Stimulated activated CD4-positive, alpha-beta T cell treated with anti-CD3 and anti-CD28 coated beads, Interleukin-1b, Interleukin-23, amount 100 ng/mL, for 4 hours (primary cell): ENCODE results near the gene INTS3.
"Not testable (repeated sequence)": the region's sequence is repeated elsewhere in the genome, so short reads cannot be mapped to it uniquely, and the experiment has no call there.

ENCODE experiments used
- DNase-seq, 2 donors: peaks; one replicate each; pipeline ENCODE4 v3.0.0-alpha.2; 2020; ENCODE audit warnings: low read depth in 2 of 2

INTS3 gene

DNA sequence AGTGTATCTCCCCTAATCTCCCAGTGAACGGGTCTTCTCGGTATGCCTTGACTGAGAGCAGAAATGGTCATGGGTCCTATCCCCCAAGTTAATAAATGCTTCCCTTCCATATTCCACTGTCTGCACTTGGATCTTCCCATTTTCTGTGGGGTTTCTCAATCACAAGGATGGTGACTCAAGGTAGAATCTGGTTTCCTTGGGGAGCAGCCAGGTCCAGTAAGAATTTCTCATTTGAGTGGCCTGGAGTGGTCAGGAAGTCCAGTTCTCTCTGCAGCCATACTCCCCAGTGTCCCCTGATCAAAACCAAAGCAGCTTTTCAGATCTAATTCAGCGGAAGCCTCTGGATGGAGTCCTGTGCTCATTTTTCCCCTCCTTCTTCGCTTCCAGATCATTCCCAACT lies 32.6 kb downstream of the INTS3 start:
- DNase-seq = no peak

DNA sequence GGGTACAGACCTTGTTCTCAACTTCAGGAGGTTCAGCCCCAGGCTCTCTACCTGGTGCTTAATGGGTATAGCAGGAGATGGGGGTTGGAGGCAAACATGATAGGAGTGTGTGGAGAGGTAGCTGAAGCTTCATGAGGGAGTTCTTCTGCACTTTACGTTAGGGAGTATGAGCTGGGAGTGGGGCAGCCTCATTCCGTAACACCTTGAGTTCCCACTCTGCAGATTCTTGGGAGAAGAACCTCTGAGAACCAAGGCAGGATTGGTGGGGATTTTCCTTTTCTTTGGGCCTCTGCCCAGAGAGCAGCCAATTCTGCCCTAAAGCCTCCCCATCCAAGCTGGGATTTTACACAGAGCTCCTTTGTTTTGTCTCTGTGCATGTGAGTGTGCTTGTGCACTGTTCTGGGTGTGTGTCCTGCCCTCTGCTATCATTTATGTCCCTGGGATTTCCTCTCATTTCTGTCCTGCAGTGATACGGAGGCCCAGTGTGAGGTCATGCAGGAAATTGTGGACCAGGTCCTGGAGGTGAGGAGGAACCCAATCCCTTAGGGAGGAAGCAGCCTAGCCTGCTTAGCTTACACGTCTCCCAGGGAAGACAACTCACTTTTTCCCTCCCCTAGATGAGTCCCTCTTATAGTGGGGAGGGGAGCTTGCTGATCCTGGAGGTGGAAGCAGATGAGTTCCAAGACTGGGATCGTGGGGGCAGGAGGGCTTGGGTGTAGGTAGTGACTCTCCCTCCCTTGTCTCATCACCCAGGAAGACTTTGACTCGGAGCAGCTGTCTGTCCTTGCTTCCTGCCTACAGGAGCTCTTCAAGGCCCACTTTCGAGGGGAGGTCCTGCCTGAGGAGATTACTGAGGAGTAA lies 35.7 kb downstream of the INTS3 start:
- DNase-seq = no peak

DNA sequence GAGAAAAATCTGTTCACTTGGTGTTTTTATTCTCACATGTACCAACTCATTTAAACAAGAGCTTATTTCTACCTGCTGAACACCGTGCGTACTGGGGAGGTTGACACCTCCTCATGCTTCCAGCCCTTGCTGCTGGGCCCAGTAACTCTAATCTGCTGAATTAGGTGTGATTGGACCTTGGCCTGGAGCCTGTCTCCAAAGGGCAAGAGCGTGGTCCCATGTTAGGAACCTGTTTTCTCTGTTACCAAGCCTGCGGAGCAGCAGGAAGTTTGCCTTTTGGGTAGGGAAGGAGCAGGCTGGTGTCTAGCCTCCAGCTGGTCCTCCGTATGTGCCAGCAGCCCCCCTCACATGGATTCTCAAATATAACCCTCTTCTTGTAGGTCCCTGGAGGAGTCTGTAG lies 36.5 kb downstream of the INTS3 start:
- DNase-seq = no peak

DNA sequence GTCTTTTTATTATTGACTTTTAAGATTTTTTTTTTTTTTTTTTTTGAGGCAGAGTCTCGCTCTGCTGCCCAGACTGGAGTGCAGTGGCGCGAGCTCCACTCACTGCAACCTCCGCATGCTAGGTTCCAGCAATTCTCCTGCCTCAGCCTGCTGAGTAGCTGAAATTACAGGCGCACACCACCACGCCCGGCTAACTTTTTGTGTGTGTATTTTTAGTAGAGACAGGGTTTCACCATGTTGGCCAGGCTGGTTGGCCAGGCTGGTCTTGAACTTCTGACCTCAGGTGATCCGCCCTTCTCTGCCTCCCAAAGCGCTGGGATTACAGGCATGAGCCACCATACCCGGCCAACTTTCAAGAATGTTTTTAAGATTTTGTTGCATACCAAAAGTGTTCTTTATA lies 38.8 kb downstream of the INTS3 start:
- not testable (repeated sequence) for DNase-seq

DNA sequence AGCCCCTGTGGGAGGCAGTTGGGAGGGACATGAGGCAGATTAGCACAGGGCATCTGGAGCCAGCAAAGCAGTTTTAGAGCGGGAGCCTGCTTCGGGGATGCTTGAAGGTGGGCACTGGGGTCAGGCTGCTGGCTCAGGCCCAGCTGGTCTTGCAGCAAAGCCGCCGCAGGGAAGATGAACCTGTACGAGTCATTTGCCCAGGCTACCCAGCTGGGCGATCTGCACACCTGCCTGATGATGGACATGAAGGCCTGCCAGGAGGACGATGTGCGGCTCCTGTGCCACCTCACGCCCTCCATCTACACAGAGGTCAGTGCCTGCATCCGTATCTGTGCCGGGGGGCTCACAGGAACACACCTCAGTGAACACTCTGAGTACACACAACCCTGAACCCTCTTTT lies 39.7 kb downstream of the INTS3 start:
- no peak for DNase-seq

DNA sequence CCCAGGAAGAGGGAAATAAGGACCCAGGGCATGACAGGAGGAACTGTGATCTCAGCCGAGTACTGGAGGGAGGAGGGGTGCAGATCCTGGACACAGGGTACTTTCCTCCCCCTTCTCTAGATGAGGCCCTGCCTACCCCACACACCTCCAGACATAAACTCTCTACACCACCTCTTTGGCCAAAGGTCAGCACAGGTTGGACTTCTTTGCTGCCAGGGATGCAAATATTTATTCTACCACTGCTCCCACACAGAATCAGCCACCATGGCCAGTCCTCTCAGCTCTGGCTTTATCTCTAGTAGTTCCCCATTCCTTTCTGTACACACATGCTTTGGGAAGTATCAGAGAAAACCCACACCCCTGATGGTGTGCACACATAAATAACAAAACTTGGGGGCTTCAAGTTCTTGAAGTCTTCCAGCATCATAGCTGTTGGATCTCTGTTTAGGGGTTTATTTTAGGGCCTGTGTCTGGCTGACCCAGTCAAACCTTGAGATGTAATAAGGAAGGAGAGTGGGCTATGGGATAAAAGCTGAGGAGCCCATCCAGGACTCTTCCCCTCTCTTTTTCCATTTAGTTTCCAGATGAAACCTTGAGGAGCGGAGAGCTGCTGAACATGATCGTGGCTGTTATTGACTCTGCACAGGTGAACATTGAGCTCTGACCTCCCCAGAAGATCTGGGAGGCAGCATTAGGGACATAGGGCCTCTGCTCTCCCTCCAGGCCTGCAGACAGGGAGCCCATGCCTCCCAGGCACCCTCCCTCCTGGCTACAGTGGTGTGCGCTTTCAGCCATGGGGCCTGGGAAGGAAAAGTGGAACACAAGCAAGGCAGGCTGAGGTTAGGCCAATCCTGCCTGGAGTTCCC lies 40.7 kb downstream of the INTS3 start:
- no peak for DNase-seq

DNA sequence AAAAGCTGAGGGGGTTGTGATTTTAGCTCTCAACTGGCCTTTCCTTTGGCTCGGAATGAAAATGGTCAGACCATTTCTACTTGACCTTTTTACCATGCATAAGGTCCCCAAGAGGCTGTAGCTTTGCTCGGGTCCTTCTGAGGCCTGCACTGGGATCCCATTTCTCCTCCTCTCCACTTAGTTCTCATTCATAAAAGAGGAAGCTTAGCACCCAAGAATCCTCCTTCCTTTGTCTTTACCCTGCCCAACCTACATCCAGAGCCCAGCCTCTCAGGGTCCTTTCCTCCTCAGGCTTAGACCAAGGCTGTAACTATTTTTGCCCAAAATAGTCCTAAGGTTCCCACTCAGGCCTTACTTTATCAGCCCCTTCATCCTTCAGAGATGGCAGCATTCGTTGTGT lies 41.4 kb downstream of the INTS3 start:
- no peak for DNase-seq

DNA sequence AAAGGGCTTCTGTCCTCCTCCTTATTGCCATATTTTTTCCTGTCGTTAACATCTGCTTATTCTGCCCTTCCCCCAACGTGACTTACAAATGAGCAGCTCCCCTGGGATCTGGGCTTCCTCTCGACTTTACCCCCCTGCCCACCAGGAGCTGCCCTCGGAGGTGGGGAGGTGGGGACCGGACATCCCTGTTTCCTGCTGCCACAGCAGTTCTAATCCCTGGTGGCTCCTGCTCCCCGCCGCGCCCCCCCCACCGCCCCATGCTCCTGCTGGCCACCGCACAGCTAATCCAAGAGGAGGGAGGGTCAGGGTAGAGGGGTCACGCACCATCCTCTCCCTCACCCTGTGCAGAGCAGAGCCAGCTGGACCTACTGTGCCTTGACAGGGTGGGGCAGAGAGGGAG lies 42.9 kb downstream of the INTS3 start:
- no peak for DNase-seq

DNA sequence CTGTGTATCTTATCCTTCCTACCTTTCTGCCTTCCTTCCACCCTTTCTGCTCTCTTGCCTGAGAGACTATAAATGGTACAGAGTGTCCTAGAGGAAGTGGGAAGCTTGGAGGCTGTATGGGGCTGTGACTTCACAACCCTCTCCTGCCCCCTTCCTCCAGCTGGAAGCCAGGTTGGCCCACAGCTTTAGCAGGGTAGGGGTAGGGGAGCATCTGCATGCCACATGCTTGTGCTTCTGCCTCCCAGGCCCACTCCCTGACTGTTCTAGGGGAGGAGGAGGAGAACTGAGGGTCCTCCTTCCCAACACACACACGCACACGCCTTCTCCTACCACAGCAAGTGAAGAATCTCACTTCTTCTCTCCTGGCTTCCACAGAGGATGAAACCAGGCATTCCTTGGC lies 43.4 kb downstream of the INTS3 start:
- no peak for DNase-seq

DNA sequence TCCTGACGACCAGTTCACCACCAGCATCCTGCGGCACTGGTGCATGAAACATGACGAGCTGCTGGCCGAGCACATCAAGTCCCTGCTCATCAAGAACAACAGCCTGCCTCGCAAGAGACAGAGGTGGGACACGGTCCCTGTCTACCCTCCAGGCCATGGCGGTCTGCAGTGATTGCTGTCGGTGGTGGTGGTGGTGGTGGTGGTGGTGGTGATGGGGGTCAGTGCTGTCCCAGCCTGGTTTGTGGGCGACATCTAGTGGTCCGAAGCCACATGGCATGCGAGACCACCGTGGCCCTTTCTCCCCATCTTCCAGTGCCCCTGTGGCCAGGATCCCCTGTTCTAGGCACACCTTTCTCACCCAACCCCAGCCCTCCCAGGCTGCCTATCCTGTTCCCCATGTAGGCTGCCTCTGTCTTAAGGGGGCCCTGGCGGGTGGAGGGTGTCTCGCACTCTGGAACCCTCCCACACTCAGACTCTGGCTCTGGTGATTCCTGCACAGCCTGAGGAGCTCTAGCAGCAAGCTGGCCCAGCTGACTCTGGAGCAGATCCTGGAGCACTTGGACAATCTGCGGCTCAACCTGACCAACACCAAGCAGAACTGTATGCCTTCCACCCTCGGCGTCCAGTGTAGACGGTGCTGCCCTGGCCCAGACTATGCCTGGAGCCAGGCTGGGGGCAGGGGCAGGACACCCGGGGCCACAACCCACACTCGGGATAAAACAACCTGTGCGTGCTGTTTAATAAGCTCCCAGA lies 44.2 kb downstream of the INTS3 start:
- DNase-seq = no peak

DNA sequence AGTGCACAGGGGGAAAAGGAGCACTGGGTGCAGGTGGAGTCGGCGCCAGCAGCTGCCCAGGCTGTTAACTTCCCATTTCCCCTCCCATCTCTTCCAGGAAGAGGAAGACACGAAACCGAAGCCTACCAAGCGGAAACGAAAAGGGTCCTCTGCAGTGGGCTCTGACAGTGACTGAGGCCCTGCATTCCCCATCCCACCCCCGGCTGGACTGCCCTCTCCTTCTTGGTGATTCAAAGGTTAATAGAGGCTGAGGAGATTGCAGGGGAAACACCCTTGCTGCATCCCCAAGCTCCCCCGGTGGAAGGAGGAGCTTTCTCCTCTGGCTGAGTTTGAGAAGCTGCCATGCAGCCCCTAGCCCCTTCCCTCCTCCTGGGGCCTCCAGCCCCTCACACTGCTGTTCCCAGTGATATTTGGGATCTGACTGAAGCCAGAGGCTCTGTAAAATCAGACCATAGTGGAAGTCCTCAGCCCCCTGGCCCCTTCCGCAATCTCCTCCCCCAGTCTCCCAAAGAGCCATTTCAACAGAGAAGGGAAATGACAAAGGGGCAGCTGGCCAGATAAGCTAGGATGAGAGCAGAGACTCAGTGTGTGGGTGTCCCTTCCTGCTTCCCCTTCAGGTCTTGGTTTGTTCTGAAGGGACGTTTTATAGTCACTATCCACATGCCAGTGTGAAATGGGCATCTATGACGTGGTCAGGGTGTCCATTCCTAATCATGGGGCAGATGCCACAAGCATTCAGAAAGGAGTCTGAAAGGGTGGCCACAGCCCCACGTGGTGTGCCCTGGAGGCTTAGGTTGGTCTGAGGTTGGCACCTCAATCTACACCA lies 45.5 kb downstream of the INTS3 start:
- DNase-seq = no peak

DNA sequence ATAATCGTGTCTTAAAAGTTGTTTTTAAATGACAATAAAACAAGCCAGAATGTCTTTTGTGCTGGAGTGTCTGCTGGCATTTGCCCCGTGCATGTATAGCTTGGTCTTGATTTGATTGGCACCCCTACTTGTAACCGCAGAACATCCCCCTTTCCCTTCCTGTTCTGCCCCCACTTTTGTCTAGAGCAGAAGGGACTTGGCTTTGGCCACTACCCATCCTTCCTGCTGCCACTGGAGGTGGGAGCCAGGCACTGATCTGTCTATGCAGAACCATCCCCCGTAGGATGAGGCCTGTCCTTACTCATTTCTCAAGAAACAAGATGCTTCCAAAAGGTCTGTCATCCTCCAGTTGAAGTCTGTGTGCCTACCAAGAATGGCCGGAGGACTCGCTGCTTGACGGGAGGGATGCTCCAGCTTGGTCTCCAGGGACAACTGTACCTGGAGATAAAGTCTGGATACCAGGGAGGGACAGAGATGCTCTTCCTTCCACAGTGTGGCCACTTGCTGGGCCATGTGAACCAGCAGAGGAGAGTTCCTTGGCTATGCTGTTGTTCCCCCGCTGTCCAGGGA lies 46.3 kb downstream of the INTS3 start:
- no peak for DNase-seq

DNA sequence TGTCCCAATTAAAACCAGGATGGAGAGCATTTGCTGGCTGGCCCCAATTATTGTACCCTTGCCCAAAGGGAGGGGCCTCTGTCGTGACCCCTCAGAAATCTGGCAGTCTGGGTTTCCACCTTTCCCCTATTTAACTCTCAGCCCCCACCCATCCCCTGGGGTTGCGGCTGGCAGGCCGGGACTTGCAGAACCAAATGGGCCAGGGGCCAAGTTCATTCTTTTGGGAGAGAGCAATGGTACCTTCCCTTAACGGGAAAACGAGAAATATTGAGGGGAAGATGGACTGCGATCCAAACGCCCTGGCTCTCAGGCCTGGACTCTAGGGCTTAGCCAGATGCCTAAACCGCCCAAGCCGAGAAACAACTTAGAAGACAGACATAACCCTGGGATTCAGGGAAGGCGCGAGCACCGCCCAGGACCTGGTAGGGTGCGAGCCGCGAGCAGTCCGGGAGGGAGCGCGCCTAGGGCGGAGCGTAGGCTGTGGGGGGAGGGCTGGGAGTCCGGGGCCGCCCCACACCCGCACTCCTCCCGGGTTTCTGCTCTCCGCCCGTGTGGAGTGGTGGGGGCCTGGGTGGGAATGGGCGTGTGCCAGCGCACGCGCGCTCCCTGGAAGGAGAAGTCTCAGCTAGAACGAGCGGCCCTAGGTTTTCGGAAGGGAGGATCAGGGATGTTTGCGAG lies 47.1 kb downstream of the INTS3 start, which contains the start of gene SLC27A3:
Gene SLC27A3 (plus strand): TSS at position 628 of the 678 bp plus-strand sequence. CDS start 91 bp downstream, outside the sequence.
- peak in 1 of 2 donors; percentile 17 for DNase-seq

DNA sequence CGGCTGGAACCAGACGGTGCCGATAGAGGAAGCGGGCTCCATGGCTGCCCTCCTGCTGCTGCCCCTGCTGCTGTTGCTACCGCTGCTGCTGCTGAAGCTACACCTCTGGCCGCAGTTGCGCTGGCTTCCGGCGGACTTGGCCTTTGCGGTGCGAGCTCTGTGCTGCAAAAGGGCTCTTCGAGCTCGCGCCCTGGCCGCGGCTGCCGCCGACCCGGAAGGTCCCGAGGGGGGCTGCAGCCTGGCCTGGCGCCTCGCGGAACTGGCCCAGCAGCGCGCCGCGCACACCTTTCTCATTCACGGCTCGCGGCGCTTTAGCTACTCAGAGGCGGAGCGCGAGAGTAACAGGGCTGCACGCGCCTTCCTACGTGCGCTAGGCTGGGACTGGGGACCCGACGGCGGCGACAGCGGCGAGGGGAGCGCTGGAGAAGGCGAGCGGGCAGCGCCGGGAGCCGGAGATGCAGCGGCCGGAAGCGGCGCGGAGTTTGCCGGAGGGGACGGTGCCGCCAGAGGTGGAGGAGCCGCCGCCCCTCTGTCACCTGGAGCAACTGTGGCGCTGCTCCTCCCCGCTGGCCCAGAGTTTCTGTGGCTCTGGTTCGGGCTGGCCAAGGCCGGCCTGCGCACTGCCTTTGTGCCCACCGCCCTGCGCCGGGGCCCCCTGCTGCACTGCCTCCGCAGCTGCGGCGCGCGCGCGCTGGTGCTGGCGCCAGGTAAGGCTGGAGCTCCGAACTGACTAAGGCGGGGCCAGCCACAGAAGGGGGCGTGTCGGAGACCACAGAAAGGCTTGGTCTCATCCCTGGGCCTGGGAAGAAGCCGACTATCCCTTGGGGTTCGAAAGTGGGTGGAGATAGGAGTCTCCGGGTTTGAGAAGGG lies 47.8 kb downstream of the INTS3 start:
- DNase-seq = peak; percentile 45 to 56

DNA sequence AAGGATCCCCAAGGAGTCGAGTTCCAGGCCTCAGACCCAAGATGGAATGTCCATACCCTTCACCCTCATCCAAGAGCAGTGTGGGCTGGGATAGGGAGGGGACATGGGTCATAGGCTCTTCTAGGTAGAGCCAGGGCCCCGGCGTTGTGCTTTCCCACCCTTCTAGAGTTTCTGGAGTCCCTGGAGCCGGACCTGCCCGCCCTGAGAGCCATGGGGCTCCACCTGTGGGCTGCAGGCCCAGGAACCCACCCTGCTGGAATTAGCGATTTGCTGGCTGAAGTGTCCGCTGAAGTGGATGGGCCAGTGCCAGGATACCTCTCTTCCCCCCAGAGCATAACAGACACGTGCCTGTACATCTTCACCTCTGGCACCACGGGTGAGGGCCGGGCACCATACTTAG lies 48.5 kb downstream of the INTS3 start:
- no peak for DNase-seq

DNA sequence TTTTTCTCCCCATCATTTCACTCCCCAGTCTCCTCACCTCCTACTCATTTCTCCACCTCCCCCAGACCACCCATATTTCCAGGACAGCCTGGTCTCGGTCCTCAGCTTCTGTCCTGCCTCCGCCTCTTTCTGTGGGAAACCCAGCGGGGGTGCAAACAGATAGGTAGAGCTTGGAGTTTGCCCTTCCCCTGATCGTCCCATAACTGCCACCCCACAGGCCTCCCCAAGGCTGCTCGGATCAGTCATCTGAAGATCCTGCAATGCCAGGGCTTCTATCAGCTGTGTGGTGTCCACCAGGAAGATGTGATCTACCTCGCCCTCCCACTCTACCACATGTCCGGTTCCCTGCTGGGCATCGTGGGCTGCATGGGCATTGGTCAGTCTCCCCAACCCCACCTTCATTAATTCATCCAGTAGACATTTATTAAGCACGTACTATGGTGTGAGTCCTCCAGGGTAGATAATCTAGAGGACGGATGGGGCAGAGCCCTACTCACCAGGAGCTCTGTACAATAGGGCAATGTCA lies 49.1 kb downstream of the INTS3 start:
- DNase-seq = no peak

DNA sequence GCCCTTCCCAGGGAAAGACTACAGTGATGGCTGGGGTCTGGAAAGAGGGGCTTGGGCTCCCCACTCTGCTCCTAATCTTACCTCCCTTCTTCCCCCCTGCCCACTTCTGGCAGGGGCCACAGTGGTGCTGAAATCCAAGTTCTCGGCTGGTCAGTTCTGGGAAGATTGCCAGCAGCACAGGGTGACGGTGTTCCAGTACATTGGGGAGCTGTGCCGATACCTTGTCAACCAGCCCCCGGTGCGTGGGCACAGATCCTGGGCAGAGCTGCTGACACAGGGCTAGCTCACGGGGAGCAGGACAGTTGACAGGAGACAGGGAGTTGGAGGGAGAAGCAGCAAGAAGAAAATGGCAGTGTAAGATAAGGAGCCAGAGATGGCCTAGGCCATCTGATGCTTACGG lies 49.8 kb downstream of the INTS3 start:
- DNase-seq = no peak

DNA sequence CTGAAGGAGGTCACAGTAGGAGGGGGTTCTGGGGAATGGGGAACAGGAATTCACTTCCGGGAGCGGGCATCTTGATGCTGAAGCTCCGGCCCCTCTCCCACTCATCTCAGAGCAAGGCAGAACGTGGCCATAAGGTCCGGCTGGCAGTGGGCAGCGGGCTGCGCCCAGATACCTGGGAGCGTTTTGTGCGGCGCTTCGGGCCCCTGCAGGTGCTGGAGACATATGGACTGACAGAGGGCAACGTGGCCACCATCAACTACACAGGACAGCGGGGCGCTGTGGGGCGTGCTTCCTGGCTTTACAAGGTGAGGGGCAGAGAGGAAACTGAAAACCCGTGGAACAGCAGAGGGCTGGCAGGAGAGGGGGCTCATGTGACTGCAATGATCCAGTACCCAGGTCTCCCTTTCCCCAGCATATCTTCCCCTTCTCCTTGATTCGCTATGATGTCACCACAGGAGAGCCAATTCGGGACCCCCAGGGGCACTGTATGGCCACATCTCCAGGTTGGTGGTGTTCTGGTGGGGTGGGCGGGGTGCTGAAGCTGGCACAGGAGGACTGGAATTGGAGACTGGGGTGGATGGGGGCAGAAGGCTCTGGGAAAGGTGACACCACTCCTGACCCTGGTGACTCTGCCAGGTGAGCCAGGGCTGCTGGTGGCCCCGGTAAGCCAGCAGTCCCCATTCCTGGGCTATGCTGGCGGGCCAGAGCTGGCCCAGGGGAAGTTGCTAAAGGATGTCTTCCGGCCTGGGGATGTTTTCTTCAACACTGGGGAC lies 50.4 kb downstream of the INTS3 start:
- DNase-seq = no peak
